HL-60 (cell line): ENCODE measurements around the gene PEF1.

Experiments used
- DNase-seq, 2 experiments: peaks; one replicate each; pipeline ENCODE4 v3.0.0-alpha.2; 2010 to 2020; ENCODE audit warnings: low read depth in 1 of 2, low spot score in 1 of 2
- H3K27ac ChIP-seq: fragments of 250-450 bp; sonication (Bioruptor Pico); replicated peaks from 2 replicates; pipeline ENCODE4 v1.5.1; 2020; ENCODE audit warnings: mild to moderate bottlenecking, moderate library complexity
- H3K27me3 ChIP-seq: fragments of 250-450 bp; sonication (Bioruptor Pico); 2 replicates; pipeline ENCODE4 v1.5.1; 2021; ENCODE audit warnings: mild to moderate bottlenecking, moderate library complexity; ENCODE audit not compliant: insufficient read depth, poor library complexity, severe bottlenecking
- H3K4me3 ChIP-seq: replicated peaks from 2 replicates; pipeline ENCODE4 v1.5.1; 2011; ENCODE audit warnings: mild to moderate bottlenecking, control low read depth, low read length; ENCODE audit not compliant: insufficient read depth
- GABPA ChIP-seq: IDR thresholded peaks from 2 replicates; pipeline ENCODE4 v1.6.1; 2012; ENCODE audit warnings: low read depth
- POLR2AphosphoS5 ChIP-seq: IDR thresholded peaks from 2 replicates; pipeline ENCODE4 v1.6.1; 2012; ENCODE audit warnings: low read depth
- SPI1 ChIP-seq: IDR thresholded peaks from 2 replicates; pipeline ENCODE4 v1.6.1; 2012; ENCODE audit warnings: low read depth, mild to moderate bottlenecking, borderline replicate concordance
- TF ChIP-seq, protein P1 (sequence below): IDR thresholded peaks from 2 replicates; pipeline ENCODE4 v1.6.1; 2012; ENCODE audit warnings: low read depth; ENCODE audit not compliant: insufficient replicate concordance
- TF ChIP-seq, protein P2 (sequence below): IDR thresholded peaks from one replicate; pipeline ENCODE4 v1.5.1; 2011; ENCODE audit warnings: low read length, control low read depth, inconsistent platforms; ENCODE audit not compliant: insufficient read depth

PEF1 gene

DNA sequence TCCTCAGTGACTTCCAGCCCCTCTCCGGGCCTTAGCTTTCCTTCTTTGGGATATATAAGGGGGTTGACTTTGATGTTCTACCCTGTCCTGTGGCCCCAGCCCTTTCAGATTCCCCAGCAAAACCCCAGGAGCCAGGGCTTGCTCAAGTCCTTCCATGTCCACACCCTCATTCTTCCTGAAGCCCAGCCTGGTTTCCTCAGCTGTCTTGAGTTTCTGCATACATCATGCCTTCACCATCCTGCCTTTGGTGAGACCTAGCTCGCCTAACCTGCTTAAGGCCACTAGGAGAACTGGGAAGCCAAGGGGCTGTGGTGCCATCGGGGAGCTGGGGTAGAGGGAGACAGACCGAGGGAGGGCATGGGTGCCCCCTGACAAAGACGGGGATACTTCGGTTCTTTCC, 17.2 kb upstream of the PEF1 start:
- no peaks in the 10 kb centered on the region for H3K27me3 ChIP-seq
- H3K4me3 ChIP-seq, result no peak overlapping the region
- DNase-seq, result no peak
- TF ChIP-seq GABPA, result no peak
- TF ChIP-seq, protein P1, sequence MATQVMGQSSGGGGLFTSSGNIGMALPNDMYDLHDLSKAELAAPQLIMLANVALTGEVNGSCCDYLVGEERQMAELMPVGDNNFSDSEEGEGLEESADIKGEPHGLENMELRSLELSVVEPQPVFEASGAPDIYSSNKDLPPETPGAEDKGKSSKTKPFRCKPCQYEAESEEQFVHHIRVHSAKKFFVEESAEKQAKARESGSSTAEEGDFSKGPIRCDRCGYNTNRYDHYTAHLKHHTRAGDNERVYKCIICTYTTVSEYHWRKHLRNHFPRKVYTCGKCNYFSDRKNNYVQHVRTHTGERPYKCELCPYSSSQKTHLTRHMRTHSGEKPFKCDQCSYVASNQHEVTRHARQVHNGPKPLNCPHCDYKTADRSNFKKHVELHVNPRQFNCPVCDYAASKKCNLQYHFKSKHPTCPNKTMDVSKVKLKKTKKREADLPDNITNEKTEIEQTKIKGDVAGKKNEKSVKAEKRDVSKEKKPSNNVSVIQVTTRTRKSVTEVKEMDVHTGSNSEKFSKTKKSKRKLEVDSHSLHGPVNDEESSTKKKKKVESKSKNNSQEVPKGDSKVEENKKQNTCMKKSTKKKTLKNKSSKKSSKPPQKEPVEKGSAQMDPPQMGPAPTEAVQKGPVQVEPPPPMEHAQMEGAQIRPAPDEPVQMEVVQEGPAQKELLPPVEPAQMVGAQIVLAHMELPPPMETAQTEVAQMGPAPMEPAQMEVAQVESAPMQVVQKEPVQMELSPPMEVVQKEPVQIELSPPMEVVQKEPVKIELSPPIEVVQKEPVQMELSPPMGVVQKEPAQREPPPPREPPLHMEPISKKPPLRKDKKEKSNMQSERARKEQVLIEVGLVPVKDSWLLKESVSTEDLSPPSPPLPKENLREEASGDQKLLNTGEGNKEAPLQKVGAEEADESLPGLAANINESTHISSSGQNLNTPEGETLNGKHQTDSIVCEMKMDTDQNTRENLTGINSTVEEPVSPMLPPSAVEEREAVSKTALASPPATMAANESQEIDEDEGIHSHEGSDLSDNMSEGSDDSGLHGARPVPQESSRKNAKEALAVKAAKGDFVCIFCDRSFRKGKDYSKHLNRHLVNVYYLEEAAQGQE, result no peak
- TF ChIP-seq POLR2AphosphoS5, result no peak
- TF ChIP-seq SPI1, result no peak
- no peak overlapping the region for H3K27ac ChIP-seq

DNA sequence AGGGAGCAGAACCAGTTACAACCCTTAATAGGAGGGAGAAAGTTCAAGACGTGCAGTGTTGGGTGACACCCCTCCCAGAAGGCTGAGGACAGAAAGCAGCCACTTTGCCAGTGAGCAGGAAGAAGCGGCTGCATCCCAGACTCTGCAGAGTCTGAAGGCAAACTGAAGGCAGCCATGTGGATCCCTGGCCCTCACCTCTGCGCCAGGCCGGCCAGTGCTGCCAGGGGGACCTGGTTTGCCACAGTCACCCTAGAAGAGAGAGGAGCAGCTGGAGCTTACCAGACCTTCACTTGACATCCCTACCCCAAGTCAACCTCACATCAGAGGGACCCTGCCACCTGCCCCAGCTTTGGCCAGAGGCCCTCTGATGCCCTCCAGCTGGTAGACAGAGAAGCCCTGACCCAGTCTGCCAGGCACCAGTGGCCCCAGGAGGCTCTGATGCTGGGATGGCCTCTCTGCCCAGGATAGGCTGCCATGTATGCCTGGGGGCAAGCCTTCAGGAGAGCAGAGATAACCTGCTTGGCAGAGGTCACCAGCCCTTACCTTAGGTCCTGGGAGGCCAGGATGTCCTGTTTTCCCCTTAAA, 16.3 kb upstream of the PEF1 start:
- Histone ChIP-seq H3K27ac (no peak overlapping the region), H3K27me3 (no peaks in the 10 kb centered on the region), H3K4me3 (no peak overlapping the region)
- DNase-seq, result no peak
- TF ChIP-seq, protein P2, sequence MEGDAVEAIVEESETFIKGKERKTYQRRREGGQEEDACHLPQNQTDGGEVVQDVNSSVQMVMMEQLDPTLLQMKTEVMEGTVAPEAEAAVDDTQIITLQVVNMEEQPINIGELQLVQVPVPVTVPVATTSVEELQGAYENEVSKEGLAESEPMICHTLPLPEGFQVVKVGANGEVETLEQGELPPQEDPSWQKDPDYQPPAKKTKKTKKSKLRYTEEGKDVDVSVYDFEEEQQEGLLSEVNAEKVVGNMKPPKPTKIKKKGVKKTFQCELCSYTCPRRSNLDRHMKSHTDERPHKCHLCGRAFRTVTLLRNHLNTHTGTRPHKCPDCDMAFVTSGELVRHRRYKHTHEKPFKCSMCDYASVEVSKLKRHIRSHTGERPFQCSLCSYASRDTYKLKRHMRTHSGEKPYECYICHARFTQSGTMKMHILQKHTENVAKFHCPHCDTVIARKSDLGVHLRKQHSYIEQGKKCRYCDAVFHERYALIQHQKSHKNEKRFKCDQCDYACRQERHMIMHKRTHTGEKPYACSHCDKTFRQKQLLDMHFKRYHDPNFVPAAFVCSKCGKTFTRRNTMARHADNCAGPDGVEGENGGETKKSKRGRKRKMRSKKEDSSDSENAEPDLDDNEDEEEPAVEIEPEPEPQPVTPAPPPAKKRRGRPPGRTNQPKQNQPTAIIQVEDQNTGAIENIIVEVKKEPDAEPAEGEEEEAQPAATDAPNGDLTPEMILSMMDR, result no peak
- TF ChIP-seq SPI1 (no peak), POLR2AphosphoS5 (no peak), GABPA (no peak)
- TF ChIP-seq, protein P1, result no peak

DNA sequence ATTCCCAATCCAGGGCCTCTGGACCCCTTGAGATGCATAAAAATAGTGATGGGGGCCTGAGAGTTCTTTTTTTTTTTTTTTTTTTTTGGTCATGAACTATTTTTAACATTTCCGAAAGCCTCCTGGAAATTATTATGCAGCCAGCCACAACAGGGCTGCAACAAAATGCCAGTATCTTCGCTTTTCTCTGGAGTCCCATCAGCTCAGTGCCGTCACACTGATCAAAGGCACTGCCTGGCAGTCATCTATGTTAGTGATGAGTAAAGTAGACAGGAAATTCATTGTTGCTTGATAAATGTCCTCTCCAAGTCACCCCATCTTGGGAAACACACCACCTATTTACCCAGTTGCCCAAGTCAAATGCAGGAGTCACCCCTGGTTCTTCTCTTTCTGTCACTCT, 15.2 kb upstream of the PEF1 start:
- Histone ChIP-seq H3K27me3 (no peaks in the 10 kb centered on the region), H3K27ac (no peak overlapping the region), H3K4me3 (no peak overlapping the region)
- TF ChIP-seq, protein P2, result no peak
- TF ChIP-seq POLR2AphosphoS5, result no peak
- no peak for TF ChIP-seq SPI1
- no peak for TF ChIP-seq GABPA
- TF ChIP-seq, protein P1, result no peak
- no peak for DNase-seq

DNA sequence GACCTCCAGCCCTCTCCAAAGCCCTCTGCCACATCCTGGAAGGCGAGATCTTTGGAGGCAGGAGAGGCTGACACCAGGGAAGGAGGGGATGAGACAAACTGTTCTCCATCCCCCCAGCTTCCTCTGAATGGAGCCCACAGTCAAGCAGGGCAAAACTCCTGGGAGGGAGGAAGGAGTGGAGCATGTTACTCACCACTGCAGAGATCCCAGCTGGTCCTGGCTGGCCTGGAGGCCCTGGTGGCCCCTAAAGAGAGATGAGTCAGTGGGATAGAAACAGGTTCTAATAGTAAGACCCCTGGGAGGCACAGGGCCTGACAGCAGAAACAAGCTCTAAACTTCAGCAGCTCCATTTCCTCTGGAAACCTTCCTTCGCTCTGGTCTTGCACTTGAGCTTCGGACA, 14.0 kb upstream of the PEF1 start:
- no peaks in the 10 kb centered on the region for H3K27me3 ChIP-seq
- DNase-seq, result no peak
- H3K4me3 ChIP-seq, result no peak overlapping the region

More for the DNA sequence above, 14.0 kb upstream of the PEF1 start:
- no peak for TF ChIP-seq GABPA
- H3K27ac ChIP-seq, result peak overlapping the region; percentile 32
